ENCODE data around the gene SMIM1.

DNA sequence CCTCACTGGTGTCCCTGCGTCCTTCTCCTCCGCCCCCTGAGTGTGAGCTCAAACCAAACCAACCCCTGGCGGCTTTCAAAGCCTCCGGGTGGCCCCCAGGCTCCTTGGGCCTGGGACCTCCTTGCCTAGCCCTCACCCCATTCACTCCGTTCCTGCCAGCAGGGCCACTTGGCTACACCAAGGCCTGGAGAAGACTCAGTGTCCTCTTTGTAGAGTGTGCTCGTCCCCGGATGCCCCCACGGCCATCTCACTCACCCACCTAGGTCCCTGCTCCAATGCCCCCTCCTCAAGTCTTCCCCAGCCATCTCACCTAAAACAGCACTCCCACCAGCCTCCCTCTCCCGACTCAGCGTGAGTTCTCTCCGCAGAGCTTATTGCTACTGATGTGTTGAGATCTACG is 27.5 kb upstream of the SMIM1 start:
- TF ChIP-seq EZH2phosphoT487 (IDR thresholded peaks at IDR 0.05; ENCODE audit: low read depth) (no peak), CTCF (IDR thresholded peaks at IDR 0.05; ENCODE audit: low read depth, low read length) (no peak)

Data from OCI-LY3 (cell line).